CD4-positive, alpha-beta T cell treated with Interleukin-1 beta for 1 hour (primary cell): ENCODE results near the gene FMNL1.
"Not testable (repeated sequence)": the region's sequence is repeated elsewhere in the genome, so short reads cannot be mapped to it uniquely, and the experiment has no call there.

ENCODE experiments used
- DNase-seq, 2 donors: peaks; one replicate each; pipeline ENCODE4 v3.0.0-alpha.2; 2020 to 2022

FMNL1 gene

DNA sequence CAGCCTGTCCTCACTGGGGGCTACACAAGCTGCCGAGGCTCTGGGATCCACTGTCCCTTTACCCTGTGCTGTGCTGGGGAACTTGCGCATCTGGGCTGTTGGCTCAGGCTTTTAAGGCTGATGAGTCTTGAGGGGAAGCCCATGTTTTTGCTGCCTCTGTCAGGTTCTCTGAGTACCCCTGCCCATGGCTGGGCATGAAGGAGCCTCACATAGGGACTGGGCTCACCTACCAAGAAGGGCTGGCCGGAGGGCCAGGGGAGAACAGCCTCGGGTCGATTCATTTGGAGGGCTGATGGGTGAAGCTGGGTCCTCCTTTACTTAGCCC lies 14.6 kb downstream of the FMNL1 start:
- no peak for DNase-seq

DNA sequence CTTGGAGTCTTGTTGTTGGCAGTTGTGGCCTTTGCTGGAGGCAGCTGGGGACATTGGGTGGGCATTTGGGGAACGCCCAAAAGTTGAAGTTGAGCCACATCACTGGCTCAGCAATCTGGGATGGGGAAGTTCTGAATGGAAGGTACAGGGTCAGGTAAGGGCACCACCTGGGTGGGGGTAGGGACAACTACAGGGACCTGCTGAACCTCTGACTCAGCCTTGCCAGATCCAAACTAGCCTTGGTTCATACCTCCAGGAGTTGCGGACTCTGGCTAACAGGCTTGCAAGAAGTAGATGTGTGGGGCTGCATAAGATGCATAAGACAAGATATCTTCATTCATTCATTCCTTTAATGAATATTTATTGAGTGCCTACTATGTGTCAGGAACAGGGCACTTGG lies 16.0 kb downstream of the FMNL1 start:
- no peak for DNase-seq

GRCh38 chr17:45238155-45238774 lies 16.6 kb downstream of the FMNL1 start:
- DNase-seq, result no peak

DNA sequence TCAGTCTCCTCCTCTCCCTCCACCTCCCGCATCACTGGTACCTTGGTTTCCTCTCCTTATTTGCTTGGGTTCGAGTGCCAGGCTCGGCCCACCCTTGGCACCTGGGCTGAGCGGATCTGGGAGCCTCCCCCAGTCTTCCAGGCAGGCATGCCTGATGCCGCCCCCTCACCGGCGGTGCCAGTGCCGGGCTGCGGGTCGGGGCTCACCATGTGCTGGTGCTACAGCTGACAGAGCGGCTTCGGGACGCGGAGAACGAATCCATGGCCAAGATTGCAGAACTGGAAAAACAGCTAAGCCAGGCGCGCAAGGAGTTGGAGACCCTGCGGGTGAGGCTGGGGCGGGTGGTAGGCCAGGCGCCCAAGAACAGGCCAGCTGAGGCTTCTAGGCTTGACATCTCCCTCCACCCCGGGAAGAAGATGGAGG lies 19.2 kb downstream of the FMNL1 start:
- DNase-seq, result no peak

DNA sequence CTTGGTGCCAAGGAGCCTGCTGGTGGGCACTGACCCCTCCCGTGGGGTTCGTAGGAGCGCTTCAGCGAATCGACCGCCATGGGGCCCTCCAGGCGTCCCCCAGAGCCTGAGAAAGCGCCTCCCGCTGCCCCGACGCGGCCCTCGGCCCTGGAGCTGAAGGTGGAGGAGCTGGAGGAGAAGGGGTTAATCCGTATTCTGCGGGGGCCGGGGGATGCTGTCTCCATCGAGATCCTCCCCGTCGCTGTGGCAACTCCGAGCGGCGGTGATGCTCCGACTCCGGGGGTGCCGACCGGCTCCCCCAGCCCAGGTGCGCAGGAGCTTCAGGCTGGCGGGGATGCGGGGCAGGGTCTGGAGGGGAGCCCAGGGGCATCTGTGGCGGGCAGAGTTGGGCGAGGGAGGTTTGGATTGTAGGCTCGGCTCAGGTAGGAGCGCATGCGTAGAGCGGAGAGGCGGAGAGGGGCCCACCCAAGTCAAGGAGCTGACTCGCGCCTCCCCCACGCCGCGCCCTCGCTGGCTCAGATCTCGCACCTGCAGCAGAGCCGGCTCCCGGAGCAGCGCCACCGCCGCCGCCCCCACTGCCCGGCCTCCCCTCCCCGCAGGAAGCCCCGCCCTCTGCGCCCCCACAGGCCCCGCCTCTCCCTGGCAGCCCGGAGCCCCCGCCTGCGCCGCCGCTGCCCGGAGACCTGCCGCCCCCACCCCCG lies 19.8 kb downstream of the FMNL1 start:
- DNase-seq, result no peak

DNA sequence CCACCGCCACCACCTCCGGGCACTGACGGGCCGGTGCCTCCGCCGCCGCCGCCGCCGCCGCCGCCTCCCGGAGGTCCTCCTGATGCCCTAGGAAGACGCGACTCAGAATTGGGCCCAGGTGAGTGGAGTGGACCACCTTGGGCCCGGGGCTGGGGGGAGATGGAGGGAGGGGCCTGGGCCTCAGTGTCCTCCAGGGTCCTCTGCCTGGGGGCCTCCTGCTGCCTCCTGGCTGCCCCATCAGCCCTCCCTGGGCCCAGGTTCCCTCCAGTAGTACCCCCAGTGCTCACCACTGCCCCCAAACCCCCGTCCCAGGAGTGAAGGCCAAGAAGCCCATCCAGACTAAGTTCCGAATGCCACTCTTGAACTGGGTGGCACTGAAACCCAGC lies 20.3 kb downstream of the FMNL1 start:
- no peak for DNase-seq

- DNase-seq, result no peak
Observed at GRCh38 chr17:45243750-45244149, 22.1 kb downstream of the FMNL1 start.

DNA sequence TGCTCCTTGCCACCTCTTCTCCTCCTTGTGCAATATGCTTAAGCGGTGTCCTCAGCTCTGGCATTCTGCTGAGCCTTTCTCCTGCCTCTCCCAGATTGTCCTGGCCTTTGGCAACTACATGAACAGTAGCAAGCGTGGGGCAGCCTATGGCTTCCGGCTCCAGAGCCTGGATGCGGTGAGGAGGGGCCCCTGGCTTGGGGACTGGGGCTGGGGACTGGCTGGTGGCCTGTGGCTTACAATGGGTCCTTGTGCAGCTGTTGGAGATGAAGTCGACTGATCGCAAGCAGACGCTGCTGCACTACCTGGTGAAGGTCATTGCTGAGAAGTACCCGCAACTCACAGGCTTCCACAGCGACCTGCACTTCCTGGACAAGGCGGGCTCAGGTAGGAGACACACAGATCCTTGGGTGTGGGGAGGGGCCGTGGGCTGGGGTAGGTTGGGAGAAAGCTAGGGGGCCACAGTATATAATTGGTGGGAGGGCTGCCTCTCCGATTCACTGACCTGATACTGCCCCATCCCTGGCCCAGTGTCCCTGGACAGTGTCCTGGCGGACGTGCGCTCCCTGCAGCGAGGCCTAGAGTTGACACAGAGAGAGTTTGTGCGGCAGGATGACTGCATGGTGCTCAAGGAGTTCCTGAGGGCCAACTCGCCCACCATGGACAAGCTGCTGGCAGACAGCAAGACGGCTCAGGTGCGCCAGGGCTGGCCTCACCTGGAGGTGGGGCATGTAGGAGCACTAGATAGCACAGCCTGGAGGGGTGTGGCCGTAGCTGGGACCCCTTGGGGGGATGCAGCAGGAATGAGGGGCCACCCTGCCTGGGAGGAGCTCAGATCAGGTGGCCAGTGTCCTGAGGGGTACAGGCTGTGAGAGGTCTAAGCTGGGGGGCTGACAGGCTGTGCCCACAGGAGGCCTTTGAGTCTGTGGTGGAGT lies 23.3 kb downstream of the FMNL1 start:
- no peak for DNase-seq

GRCh38 chr17:45246338-45246737 lies 24.7 kb downstream of the FMNL1 start:
- no peak for DNase-seq

GRCh38 chr17:45246861-45247428 lies 25.3 kb downstream of the FMNL1 start:
- DNase-seq, result peak in 1 of 2 donors; percentile 27

- DNase-seq, result peak; percentile 97
Observed at GRCh38 chr17:45247429-45248131, 25.9 kb downstream of the FMNL1 start.

DNA sequence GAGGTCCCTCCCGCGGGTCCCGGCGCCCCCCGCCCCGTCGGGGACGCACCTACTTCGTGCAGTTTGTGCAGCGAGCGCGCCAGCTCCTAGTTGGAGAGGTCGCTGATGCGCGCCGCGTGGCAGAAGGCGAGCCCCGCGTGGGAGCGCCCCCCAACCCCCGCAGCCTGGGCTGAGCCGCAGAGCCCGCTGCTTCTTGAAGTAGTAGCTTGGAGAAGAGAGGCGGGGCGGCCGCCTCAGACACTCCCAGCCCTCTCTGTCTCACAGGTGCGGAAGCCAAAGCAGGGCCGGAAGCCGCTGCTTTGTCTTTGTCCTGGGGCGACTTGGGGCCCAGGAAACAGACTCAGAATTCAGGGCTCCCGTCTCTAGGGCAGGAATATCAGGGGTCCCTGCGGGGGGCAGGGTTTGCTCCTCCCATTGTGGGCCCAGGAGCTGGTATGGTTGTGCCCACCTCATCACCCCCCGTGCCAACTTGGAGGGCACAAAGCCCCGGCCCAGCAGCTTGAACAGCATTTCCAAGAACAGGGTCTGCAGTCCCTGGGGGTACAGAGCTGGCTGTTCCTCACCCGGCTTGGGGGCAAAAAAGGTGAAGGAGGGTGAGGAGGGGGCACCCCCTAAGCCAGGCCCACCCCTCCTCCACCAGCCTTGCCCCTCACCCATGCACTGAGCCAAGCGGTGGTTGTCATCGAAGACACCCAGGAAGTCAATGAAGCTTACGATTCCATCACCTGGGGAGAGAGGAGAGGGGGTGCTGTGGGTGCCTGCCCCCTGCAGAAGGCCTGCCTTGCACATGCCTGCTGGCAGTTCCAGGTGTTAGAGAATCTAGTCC lies 26.7 kb downstream of the FMNL1 start:
- peak; percentile 82 to 86 for DNase-seq

DNA sequence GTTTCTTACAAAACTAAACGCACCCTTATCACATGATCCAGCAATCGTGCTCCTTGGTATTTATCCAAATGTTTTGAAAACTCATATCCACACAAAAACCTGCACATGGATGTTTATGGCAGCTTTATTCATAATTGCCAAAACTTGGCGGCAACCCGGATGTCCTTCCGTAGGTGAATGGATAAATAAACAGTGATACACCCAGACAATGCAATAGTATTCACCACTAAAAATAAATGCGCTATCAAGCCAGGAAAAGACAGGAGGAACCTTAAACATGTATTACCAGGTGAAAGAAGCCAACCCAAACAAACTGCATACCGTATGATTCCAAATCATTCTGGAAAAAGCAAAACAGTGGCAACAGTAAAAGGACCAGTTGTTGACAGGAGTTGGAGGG lies 30.2 kb downstream of the FMNL1 start:
- DNase-seq, result no peak

DNA sequence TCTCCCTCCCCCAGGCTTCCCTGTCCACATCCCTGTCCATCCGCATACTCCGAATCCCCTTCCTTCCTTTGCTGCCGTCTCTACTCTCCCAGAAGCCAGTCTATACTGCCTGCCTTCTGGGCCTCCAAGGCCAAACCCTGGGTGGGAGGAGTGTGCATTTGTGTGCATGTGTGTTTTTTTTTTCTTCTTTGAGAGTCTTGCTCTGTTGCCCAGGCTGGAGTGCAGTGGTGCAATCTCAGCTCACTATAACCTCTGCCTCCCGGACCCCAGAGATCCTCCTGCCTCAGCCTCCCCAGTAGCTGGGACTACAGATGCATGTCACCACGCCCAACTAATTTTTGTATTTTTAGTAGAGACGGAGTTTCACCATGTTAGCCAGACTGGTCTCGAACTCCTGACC lies 31.6 kb downstream of the FMNL1 start:
- not testable (repeated sequence) for DNase-seq

DNA sequence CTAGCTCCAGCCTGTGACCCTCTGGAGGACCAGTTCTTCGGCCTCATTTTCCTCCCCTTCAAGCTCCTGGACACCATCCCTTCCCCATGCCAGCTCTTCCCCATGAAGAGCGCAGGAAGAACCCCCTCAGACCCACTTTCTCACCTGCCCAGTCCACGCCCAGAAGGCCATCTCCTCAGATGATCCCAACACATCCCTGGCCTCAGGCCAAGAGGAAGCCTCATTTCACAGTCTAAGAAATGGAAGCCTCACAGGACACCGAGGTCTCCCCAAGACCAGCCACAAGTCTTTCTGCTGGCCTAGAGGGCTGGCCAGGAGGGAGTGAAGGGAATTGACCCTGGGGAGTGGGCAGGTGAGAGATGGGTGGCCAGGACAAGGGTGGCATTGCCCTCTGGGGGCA lies 32.2 kb downstream of the FMNL1 start:
- no peak for DNase-seq

- no peak for DNase-seq
Observed at GRCh38 chr17:45255358-45255757, 33.7 kb downstream of the FMNL1 start.

- DNase-seq, result peak in 1 of 2 donors; percentile 17
Observed at GRCh38 chr17:45256114-45256966, 34.7 kb downstream of the FMNL1 start.

- no peak for DNase-seq
Observed at GRCh38 chr17:45257115-45257514, 35.4 kb downstream of the FMNL1 start.

- no peak for DNase-seq
Observed at GRCh38 chr17:45258981-45259380, 37.3 kb downstream of the FMNL1 start.

DNA sequence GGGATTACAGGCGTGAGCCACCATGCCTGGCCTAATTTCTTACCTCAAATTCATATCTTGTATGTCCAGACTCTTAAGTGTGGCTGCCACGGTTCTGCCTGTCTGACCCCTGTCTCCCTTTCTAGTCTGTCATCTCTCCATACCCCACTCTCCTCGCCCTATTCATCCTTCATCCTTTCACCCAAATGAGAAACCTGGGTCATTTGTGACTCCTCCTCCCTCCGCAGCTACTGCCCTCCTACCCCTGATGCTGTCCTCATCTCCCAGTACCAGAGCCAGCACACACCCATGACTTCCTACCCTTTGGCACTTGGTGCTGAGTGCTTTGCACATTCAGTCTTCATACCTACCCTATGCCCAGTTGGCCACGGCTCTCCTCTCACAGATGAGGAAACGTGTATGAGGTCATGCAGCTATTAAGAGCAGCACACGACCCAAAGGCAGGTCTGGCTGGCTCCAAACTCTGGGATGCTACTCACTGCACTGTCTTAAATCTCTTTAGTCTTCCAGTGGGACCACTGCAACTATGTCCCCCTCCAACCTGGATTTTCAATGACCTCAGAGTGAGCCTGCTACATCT lies 38.6 kb downstream of the FMNL1 start:
- DNase-seq, result no peak
